Measurements from ENCODE around the gene TP53AIP1.

Gene TP53AIP1

DNA sequence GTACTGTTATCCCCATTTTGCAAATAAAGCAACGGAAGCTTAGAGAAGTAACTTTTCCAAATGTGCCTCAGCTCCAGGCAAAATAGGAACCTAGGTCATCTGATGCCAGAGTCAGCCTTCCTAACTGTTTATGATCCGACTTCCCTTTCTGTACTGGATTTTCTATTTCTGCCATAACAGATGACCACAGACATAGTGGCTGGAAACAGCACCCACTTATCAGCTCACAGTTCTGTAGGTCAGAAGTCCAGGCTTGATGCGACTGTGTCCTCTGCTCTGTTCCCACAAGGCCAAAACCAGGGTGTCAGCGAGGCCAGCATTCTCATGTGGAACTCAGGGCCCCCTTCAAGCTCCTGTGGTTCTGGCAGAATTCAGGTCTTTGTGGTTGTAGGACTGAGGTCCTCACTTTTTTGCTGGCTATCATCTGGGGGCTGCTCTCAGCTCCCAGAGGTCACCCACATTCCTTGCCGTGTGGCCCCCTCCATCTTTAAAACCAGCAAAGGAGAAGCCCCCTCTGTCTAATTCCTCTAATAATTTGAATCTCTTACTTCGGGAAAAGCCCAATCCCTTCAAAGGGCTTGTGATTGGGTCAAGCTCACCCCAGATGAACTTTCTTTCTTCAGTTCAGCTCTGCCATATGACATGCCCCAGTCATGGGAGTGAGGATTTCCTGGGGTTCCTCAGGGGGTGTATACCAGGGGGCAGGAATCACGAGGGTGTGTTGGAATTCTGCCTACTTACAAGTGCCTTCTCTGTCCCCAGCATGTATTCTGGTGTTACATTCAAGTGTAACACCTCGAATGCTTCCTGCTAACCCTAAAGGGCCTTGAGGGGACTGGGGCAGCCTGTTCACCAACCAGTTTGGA, 36.3 kb downstream of the TP53AIP1 start:
- DNase-seq (ENCODE audit: low read depth in 2 of 2) = no peak

DNA sequence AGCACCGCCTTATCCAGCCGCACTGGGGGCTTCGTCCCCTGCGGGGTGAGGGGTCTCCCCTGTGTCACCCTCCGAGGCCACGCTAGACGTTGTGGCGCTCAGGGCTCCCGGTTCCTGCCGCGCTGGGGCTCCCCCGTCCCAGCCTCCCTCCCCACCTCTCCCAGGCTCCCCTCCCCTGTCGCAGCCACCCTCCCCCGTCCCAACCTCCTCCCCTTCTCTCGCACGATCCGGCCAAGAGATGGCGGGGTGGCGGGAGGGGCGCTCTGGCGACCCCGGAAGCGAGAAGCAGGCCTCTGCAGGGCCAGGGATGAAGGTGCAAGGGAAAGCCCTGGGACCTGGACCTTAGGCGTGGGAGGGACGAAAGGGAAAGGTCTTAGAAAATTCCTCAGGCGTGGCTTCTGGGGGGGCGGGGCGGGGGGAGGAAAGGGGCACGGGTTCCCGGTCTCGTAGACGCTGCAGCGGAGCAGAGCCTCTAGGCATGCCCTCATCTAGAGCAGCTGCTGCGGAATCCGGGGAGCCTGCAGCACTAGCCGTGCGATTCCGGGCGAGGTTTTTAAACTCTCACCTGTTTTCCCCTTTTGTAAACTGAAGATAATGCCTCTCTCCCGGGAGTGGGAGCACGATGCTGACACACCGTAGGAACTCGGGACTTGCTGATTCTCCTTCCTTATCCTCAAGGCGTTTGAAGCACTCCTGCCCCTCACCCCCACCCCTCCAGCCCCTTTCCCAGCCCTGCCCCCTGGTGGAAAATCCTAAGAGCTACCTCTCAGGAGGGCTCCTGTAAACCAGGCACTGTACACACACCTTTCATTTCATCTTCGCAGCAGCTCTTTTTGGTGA, 37.1 kb downstream of the TP53AIP1 start:
- DNase-seq (ENCODE audit: low read depth in 2 of 2) = peak in 1 of 2 donors; percentile 14

- no peak for DNase-seq (ENCODE audit: low read depth in 2 of 2)
Observed at GRCh38 chr11:128904656-128905344, 37.9 kb downstream of the TP53AIP1 start.

- no peak for DNase-seq (ENCODE audit: low read depth in 2 of 2)
Observed at GRCh38 chr11:128904303-128904655, 38.4 kb downstream of the TP53AIP1 start.

GRCh38 chr11:128903248-128904061, 39.2 kb downstream of the TP53AIP1 start:
- no peak for DNase-seq (ENCODE audit: low read depth in 2 of 2)

DNA sequence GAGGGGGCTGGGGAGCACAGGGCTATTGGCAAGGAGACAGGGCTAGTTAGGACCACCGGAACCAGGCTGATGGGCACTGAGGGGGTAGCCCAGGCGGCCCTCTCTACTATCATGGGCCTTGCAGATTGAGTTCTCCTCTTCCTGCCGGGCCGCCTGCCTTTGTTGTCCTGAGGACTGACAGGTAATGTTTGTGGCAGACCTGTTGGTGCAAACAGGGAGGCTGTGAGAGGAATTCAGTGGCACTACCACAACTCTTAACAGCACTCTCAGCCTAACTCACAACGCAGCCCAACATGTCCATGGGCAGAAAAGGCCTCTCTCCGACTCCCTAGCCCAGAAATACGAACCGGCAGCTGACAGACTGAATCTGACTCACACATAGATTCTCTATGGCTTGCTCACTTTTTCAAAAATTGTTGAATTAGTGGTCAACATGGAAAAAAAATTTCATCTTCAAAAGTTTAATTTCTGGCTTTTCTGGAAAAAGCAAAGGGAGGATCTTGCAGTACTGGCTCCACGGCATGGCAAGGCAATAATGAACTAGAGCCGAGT, 40.1 kb downstream of the TP53AIP1 start:
- DNase-seq (ENCODE audit: low read depth in 2 of 2) = no peak

- DNase-seq (ENCODE audit: low read depth in 2 of 2) = no peak
Observed at GRCh38 chr11:128901653-128902514, 40.8 kb downstream of the TP53AIP1 start.

DNA sequence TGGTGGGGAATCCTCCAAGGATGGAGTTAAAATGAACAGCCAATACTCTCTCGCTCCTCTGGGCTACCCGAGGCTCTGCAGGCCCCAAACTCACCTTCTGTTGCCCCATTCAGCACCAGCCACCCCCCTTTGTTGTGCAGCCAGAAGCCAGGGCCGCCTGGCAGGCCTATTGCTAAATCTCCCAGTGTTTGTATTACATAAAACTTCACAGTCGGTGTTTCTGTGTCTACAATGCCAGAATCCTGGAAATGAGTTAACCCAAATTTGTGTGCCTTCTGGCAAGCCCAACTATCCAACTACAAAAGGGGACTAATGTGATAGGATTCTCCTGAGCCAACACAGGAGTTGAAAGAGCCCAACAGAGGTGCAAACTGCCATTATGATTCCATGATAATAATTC, 42.2 kb downstream of the TP53AIP1 start:
- DNase-seq (ENCODE audit: low read depth in 2 of 2) = no peak

DNA sequence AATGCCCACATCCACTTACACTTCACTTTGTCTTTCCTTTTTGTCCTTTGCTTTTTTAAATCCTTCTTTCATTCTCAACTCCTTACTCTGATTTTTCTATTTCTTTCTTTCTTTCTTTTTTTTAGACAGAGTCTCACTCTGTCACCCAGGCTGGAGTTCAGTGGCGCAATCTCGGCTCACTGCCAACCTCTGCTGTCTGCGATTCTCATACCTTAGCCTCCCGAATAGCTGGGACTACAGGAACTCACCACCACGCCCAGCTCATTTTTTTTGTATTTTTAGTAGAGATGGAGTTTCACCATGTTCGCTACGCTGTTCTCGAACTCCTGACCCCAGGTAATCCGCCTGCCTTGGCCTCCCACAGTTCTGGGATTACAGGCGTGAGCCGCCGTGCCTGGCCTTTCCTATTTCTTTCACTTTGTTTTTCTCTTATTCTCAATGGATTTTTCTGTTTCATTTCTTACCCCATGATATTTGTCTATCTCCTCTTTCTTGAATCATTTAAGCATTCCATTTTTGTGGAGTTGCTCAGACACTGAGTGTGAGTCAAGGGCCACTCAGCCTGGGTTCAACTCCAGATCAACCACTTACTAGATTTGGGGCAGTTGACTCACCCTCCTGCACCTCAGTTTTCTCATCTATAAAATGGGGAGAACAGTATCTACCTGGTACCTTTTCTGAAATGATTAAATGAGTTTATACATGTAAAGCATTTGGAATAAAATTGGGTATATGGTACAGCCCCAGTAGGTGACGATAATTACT, 43.9 kb downstream of the TP53AIP1 start:
- no peak for DNase-seq (ENCODE audit: low read depth in 2 of 2)

GRCh38 chr11:128897826-128898225, 44.8 kb downstream of the TP53AIP1 start:
- DNase-seq (ENCODE audit: low read depth in 2 of 2) = no peak

- DNase-seq (ENCODE audit: low read depth in 2 of 2) = no peak
Observed at GRCh38 chr11:128896356-128896755, 46.3 kb downstream of the TP53AIP1 start.

DNA sequence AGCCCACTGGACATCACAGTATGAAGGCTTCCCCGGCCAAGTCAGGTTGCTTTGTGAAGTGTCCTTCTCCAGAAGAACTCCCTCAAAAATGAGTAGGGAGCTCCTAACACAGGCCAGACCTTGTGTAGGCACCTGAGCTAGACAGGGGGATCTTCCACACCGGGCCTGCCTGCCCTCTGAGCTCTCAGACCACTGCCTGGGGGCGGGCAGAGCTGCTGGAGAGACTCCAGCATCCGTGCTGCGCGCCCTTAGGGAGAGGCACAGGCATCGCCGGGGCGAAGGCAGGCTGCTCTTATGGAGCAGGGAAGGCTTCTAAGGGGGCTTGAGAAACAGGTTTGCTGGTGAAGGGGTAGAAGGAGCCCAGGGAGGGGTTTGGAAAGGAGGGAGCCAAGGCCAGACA, 47.1 kb downstream of the TP53AIP1 start:
- DNase-seq (ENCODE audit: low read depth in 2 of 2) = no peak

GRCh38 chr11:128894685-128895084, 48.0 kb downstream of the TP53AIP1 start:
- DNase-seq (ENCODE audit: low read depth in 2 of 2) = no peak

GRCh38 chr11:128894286-128894681, 48.4 kb downstream of the TP53AIP1 start:
- no peak for DNase-seq (ENCODE audit: low read depth in 2 of 2)

- no peak for DNase-seq (ENCODE audit: low read depth in 2 of 2)
Observed at GRCh38 chr11:128893578-128894285, 48.9 kb downstream of the TP53AIP1 start.

DNA sequence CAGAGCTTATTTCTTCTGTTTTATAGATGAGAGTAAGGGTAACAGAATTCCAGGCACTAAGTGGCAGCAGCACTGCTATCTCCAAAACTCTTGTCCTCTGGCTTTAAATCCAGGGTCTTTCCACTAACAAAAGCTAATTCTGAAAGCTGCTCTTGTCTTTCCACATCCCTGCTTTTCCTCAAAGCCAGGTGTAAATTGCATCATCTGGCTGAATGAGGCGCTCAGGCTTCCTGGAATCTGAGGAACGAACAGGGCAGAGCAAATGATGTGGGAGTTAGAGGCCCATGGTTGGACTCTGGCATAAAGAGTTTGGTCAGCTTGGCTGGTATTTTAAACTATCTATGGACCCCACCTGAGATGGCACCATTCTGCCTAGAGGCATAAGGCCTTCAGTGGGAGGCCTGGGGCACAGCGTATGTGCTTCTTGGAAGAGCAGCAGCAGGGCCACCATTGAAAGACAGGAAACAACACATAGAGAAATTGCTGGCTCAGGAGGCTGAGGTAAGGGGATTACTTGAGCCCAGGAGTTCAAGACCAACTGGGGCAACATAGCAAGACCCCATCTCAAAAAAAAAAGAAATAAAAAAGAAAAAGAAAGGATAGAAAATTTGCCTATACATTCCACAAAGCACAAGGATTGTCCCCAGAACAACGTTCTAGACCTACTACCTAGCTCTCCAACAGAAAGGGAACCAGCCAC, 49.7 kb downstream of the TP53AIP1 start:
- no peak for DNase-seq (ENCODE audit: low read depth in 2 of 2)

GRCh38 chr11:128891913-128892398, 50.7 kb downstream of the TP53AIP1 start:
- no peak for DNase-seq (ENCODE audit: low read depth in 2 of 2)
